Caco-2 (cell line): ENCODE measurements around the gene LMOD1. TPM values are rescaled to one million over a fixed set of nuclear protein-coding genes. Genes with fewer than 3 reads are reported as not detected.

Experiments
- BruUV-seq: library from RNA; stranded (reverse); fragments of 400-500 nt; replicated peaks from 2 replicates; lab custom pipeline; 2021; lab: Mats Ljungman, UMichigan
- CTCF ChIA-PET: fragments of 300-600 bp; sonication (Branson Sonifier 250); formaldehyde crosslinking; loops from one replicate; lab custom pipeline; 2022; ENCODE audit warnings: antibody characterized with exemption; lab: Charles Lee
- POLR2A ChIA-PET: fragments of 300-600 bp; sonication (Branson Sonifier 250); formaldehyde crosslinking; loops from one replicate; lab custom pipeline; 2022; ENCODE audit warnings: antibody characterized with exemption; lab: Charles Lee
- DNase-seq, 2 experiments: peaks; one replicate each; pipeline versions ENCODE4 v3.0.0 to v3.0.0-alpha.2; 2020 to 2022
- H3K27me3 ChIP-seq: replicated peaks from 2 replicates; pipeline ENCODE4 v1.6.0; 2011; ENCODE audit warnings: low read length; ENCODE audit not compliant: control insufficient read depth, insufficient read depth
- H3K36me3 ChIP-seq: 2 replicates; pipeline ENCODE4 v1.5.1; 2011; ENCODE audit warnings: low read length; ENCODE audit not compliant: control insufficient read depth, insufficient read depth
- H3K4me1 ChIP-seq: fragments of 250-450 bp; sonication (Bioruptor Pico); 2 replicates; pipeline ENCODE4 v1.5.1; 2020; ENCODE audit warnings: mild to moderate bottlenecking
- H3K4me3 ChIP-seq: 2 replicates; pipeline ENCODE4 v1.5.1; 2011; ENCODE audit warnings: low read depth, mild to moderate bottlenecking, control low read depth, low read length
- H3K9me3 ChIP-seq: fragments of 250-450 bp; sonication (Bioruptor Pico); 2 replicates; pipeline ENCODE4 v1.5.1; 2020; ENCODE audit warnings: mild to moderate bottlenecking, moderate library complexity
- H3K27ac Mint-ChIP-seq: one replicate; pipeline ENCODE4 v1.8.0; 2022; ENCODE audit warnings: mixed read lengths; ENCODE audit not compliant: unreplicated experiment
- H3K27me3 Mint-ChIP-seq: one replicate; pipeline ENCODE4 v1.8.0; 2022; ENCODE audit warnings: mixed read lengths; ENCODE audit not compliant: insufficient read depth, unreplicated experiment
- H3K36me3 Mint-ChIP-seq: one replicate; pipeline ENCODE4 v1.8.0; 2022; ENCODE audit warnings: mild to moderate bottlenecking, mixed read lengths; ENCODE audit not compliant: insufficient read depth, unreplicated experiment
- H3K4me1 Mint-ChIP-seq: one replicate; pipeline ENCODE4 v1.8.0; 2022; ENCODE audit warnings: low read depth, mixed read lengths; ENCODE audit not compliant: unreplicated experiment
- H3K4me3 Mint-ChIP-seq: one replicate; pipeline ENCODE4 v1.8.0; 2022; ENCODE audit warnings: mild to moderate bottlenecking, moderate library complexity, mixed read lengths; ENCODE audit not compliant: unreplicated experiment
- H3K9me3 Mint-ChIP-seq: one replicate; pipeline ENCODE4 v1.8.0; 2022; ENCODE audit warnings: mixed read lengths; ENCODE audit not compliant: unreplicated experiment
- CTCF ChIP-seq, 2 experiments: fragments of 200-600 bp in 1 of 2; IDR thresholded peaks; 1 replicate in 1 of 2; 2 replicates in 1 of 2; pipeline versions ENCODE4 v1.5.1 to v1.8.0; 2011 to 2022; ENCODE audit warnings: antibody characterized with exemption in 1 of 2, control low read depth in 1 of 2, inconsistent platforms in 1 of 2, low read depth in 1 of 2, low read length in 1 of 2, mild to moderate bottlenecking in 1 of 2, moderate library complexity in 1 of 2; ENCODE audit not compliant: insufficient read depth in 1 of 2, severe bottlenecking in 1 of 2, unreplicated experiment in 1 of 2
- intact Hi-C: fragments of 100-400 bp; cut with micrococcal nuclease; formaldehyde crosslinking; loops from one replicate; pipeline ENCODE4 v1.10.0; 2022; ENCODE audit not compliant: unreplicated experiment
- total RNA-seq: library from RNA; stranded (reverse); gene quantifications from 2 replicates; pipeline ENCODE4 v1.2.3, GENCODE V29; 2022

LMOD1 gene
- total RNA-seq, 1 experiment from 2014 or later = 0.11 TPM

DNA sequence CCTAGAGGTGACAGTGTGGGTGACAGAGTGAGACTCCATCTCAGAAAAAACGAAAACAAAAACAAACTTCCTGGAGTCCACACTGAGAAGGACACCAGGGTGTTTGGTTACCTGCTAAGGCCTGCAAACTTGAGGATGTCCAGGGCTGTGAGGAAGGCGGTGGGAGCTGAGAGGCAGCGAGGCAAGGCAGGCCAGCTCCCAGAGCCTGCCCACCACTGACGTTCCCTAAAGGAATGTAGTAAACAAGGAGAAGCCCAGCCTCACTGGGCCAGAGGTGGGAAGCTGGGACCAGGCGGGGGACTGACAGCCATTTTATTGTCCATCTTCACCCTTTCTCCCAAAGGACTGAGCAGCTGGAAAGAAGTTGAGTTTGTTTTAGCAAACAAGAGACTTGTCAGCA, 33.5 kb downstream of the LMOD1 start:
- Mint-ChIP-seq H3K9me3 (no peaks in the 10 kb centered on the region), H3K27me3 (no peaks in the 10 kb centered on the region), H3K36me3 (no peaks in the 10 kb centered on the region), H3K4me3 (no peak overlapping the region), H3K4me1 (no peaks in the 10 kb centered on the region), H3K27ac (no peak overlapping the region)
- BruUV-seq = no TSS peak
- Histone ChIP-seq H3K4me3 (no peak overlapping the region), H3K36me3 (no peaks in the 10 kb centered on the region), H3K9me3 (no peaks in the 10 kb centered on the region), H3K27me3 (no peaks in the 10 kb centered on the region), H3K4me1 (no peaks in the 10 kb centered on the region)
- ChIA-PET POLR2A (no interaction called here), CTCF (no interaction called here)
- TF ChIP-seq CTCF (IDR thresholded peaks at IDR 0.05; ENCODE audit: insufficient read depth in 1 of 2, low read depth in 1 of 2, low read length in 1 of 2, severe bottlenecking in 1 of 2, unreplicated experiment in 1 of 2) = no peak
- no peak for DNase-seq
- intact Hi-C loops = no loop called here

GRCh38 chr1:201911826-201912571, 34.3 kb downstream of the LMOD1 start:
- CTCF ChIA-PET = no interaction called here

GRCh38 chr1:201907621-201908020, 38.7 kb downstream of the LMOD1 start:
- Mint-ChIP-seq H3K4me1 (no peaks in the 10 kb centered on the region), H3K9me3 (no peaks in the 10 kb centered on the region), H3K36me3 (no peaks in the 10 kb centered on the region), H3K27ac (no peak overlapping the region), H3K27me3 (no peaks in the 10 kb centered on the region), H3K4me3 (no peak overlapping the region)
- no TSS peak for BruUV-seq
- Histone ChIP-seq H3K9me3 (no peaks in the 10 kb centered on the region), H3K27me3 (no peaks in the 10 kb centered on the region), H3K36me3 (no peaks in the 10 kb centered on the region), H3K4me3 (no peak overlapping the region), H3K4me1 (no peaks in the 10 kb centered on the region)
- TF ChIP-seq CTCF (IDR thresholded peaks at IDR 0.05; ENCODE audit: insufficient read depth in 1 of 2, low read depth in 1 of 2, low read length in 1 of 2, severe bottlenecking in 1 of 2, unreplicated experiment in 1 of 2) = no peak
- intact Hi-C loops = no loop called here
- no peak for DNase-seq
- ChIA-PET POLR2A (interaction anchor here (1.0 kb wide), 1 partner anchor 19 kb away, joined by 3 read pairs; the partner anchor contains the start of gene SHISA4), CTCF (no interaction called here)

More at GRCh38 chr1:201911826-201912571, 34.3 kb downstream of the LMOD1 start:
- TF ChIP-seq CTCF (IDR thresholded peaks at IDR 0.05; ENCODE audit: insufficient read depth in 1 of 2, low read depth in 1 of 2, low read length in 1 of 2, severe bottlenecking in 1 of 2, unreplicated experiment in 1 of 2) = no peak
- H3K4me3 ChIP-seq = no peak overlapping the region
- BruUV-seq = no TSS peak
- Mint-ChIP-seq H3K4me1 (no peaks in the 10 kb centered on the region), H3K27me3 (no peaks in the 10 kb centered on the region), H3K36me3 (no peaks in the 10 kb centered on the region), H3K4me3 (no peak overlapping the region), H3K27ac (no peak overlapping the region), H3K9me3 (no peaks in the 10 kb centered on the region)
- H3K36me3 ChIP-seq = no peaks in the 10 kb centered on the region
- no peak for DNase-seq
- no peaks in the 10 kb centered on the region for H3K9me3 ChIP-seq
- no peaks in the 10 kb centered on the region for H3K4me1 ChIP-seq
- no peaks in the 10 kb centered on the region for H3K27me3 ChIP-seq
- POLR2A ChIA-PET = no interaction called here
- intact Hi-C loops = no loop called here
